Endothelial cell (in vitro differentiated cells): ENCODE data around the gene RPL18A. TPM values are rescaled to one million over a fixed set of nuclear protein-coding genes. Genes with fewer than 3 reads are reported as not detected.

Experiments
- DNase-seq: peaks from one replicate; pipeline ENCODE4 v3.0.0; 2021; ENCODE audit warnings: low spot score
- H3K27ac Mint-ChIP-seq: one replicate; pipeline ENCODE4 v1.8.0; 2021; ENCODE audit warnings: mixed read lengths, inconsistent platforms; ENCODE audit not compliant: unreplicated experiment
- H3K27me3 Mint-ChIP-seq: one replicate; pipeline ENCODE4 v1.8.0; 2021; ENCODE audit warnings: mild to moderate bottlenecking, moderate library complexity, mixed read lengths, inconsistent platforms; ENCODE audit not compliant: unreplicated experiment
- H3K36me3 Mint-ChIP-seq: one replicate; pipeline ENCODE4 v1.8.0; 2021; ENCODE audit warnings: mild to moderate bottlenecking, low read depth, mixed read lengths, inconsistent platforms; ENCODE audit not compliant: unreplicated experiment
- H3K4me1 Mint-ChIP-seq: one replicate; pipeline ENCODE4 v1.8.0; 2021; ENCODE audit warnings: mild to moderate bottlenecking, mixed read lengths, inconsistent platforms; ENCODE audit not compliant: unreplicated experiment
- H3K4me3 Mint-ChIP-seq: one replicate; pipeline ENCODE4 v1.8.0; 2021; ENCODE audit warnings: mild to moderate bottlenecking, mixed read lengths, inconsistent platforms; ENCODE audit not compliant: unreplicated experiment
- H3K9me3 Mint-ChIP-seq: one replicate; pipeline ENCODE4 v1.8.0; 2021; ENCODE audit warnings: mixed read lengths, inconsistent platforms; ENCODE audit not compliant: unreplicated experiment
- CTCF ChIP-seq: fragments of 200-600 bp; sonication (generic); IDR thresholded peaks from one replicate; pipeline ENCODE4 v1.5.0; 2021; ENCODE audit warnings: antibody characterized with exemption; ENCODE audit not compliant: unreplicated experiment
- total RNA-seq: library from RNA; stranded (reverse); fragmentation: NEBNext Ultra II Directional; extraction: Animal tissue kit (Norgen Biotek cat#: 25700); gene quantifications from one replicate; pipeline ENCODE4 v1.2.1, GENCODE V29; 2021; ENCODE audit not compliant: unreplicated experiment

RPL18A gene
- total RNA-seq, 1 donor from 2014 or later = 2,048 TPM

GRCh38 chr19:17854061-17854460 lies 5.6 kb upstream of the RPL18A start:
- TF ChIP-seq CTCF = no peak
- no peak for DNase-seq
- Mint-ChIP-seq H3K36me3 (no peaks in the 10 kb centered on the region), H3K9me3 (no peaks in the 10 kb centered on the region), H3K4me1 (peaks cover 8% of the 10 kb centered on the region), H3K27me3 (peaks cover 2% of the 10 kb centered on the region), H3K27ac (no peak overlapping the region), H3K4me3 (no peak overlapping the region)

- H3K36me3 Mint-ChIP-seq = no peaks in the 10 kb centered on the region
- no peak overlapping the region for H3K27ac Mint-ChIP-seq
- no peaks in the 10 kb centered on the region for H3K9me3 Mint-ChIP-seq
- H3K27me3 Mint-ChIP-seq = peaks cover 6% of the 10 kb centered on the region
- peak; percentile 95 for DNase-seq
- no peak overlapping the region for H3K4me3 Mint-ChIP-seq
- peak; percentile 90 for TF ChIP-seq CTCF
- peaks cover 8% of the 10 kb centered on the region for H3K4me1 Mint-ChIP-seq
Measured at GRCh38 chr19:17855280-17856152, 4.2 kb upstream of the RPL18A start.

GRCh38 chr19:17860331-17860992 lies 752 bp downstream of the RPL18A start:
- H3K4me1 Mint-ChIP-seq = peaks cover 20% of the 10 kb centered on the region
- no peaks in the 10 kb centered on the region for H3K9me3 Mint-ChIP-seq
- H3K36me3 Mint-ChIP-seq = peaks cover 26% of the 10 kb centered on the region
- peaks cover 6% of the 10 kb centered on the region for H3K27me3 Mint-ChIP-seq
- H3K4me3 Mint-ChIP-seq = peak overlapping the region; percentile 100
- DNase-seq = no peak
- TF ChIP-seq CTCF = no peak
- peak overlapping the region; percentile 81 for H3K27ac Mint-ChIP-seq

GRCh38 chr19:17860993-17861360 lies 1.3 kb downstream of the RPL18A start:
- DNase-seq = no peak
- Mint-ChIP-seq H3K36me3 (peaks cover 26% of the 10 kb centered on the region), H3K4me1 (peaks cover 20% of the 10 kb centered on the region), H3K27ac (peak overlapping the region; percentile 61), H3K27me3 (peaks cover 6% of the 10 kb centered on the region), H3K9me3 (no peaks in the 10 kb centered on the region), H3K4me3 (peak overlapping the region; percentile 100)
- no peak for TF ChIP-seq CTCF
